GM20000 (cell line): ENCODE measurements around the gene SMIM43.

Experiments used
- DNase-seq: peaks from one replicate; pipeline ENCODE4 v3.0.0; 2012; ENCODE audit warnings: low spot score
- TF ChIP-seq, protein P1 (sequence below): IDR thresholded peaks from 2 replicates; pipeline ENCODE4 v1.5.1; 2012; ENCODE audit warnings: mild to moderate bottlenecking, control low read depth; ENCODE audit errors: extremely low read depth, missing control alignments

SMIM43 gene

DNA sequence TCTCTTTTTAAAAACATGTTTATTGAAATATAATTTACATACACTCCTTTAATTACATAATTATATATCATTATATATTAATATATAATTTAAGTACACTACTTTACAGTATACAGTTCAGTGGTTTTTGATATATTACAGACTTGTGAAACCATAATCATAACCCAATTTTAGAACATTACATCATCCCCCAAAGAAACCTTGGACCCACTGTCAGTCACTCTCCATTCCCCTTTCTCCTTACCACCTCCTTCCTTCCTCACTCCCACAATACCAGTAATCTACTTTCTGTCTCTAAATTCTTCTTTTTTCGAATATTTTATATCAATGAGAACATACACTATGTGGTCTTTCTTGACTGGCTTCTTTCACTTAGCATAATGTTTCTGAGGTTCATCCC is 18.2 kb upstream of the SMIM43 start:
- DNase-seq = no peak
- TF ChIP-seq, protein P1, sequence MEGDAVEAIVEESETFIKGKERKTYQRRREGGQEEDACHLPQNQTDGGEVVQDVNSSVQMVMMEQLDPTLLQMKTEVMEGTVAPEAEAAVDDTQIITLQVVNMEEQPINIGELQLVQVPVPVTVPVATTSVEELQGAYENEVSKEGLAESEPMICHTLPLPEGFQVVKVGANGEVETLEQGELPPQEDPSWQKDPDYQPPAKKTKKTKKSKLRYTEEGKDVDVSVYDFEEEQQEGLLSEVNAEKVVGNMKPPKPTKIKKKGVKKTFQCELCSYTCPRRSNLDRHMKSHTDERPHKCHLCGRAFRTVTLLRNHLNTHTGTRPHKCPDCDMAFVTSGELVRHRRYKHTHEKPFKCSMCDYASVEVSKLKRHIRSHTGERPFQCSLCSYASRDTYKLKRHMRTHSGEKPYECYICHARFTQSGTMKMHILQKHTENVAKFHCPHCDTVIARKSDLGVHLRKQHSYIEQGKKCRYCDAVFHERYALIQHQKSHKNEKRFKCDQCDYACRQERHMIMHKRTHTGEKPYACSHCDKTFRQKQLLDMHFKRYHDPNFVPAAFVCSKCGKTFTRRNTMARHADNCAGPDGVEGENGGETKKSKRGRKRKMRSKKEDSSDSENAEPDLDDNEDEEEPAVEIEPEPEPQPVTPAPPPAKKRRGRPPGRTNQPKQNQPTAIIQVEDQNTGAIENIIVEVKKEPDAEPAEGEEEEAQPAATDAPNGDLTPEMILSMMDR = no peak

DNA sequence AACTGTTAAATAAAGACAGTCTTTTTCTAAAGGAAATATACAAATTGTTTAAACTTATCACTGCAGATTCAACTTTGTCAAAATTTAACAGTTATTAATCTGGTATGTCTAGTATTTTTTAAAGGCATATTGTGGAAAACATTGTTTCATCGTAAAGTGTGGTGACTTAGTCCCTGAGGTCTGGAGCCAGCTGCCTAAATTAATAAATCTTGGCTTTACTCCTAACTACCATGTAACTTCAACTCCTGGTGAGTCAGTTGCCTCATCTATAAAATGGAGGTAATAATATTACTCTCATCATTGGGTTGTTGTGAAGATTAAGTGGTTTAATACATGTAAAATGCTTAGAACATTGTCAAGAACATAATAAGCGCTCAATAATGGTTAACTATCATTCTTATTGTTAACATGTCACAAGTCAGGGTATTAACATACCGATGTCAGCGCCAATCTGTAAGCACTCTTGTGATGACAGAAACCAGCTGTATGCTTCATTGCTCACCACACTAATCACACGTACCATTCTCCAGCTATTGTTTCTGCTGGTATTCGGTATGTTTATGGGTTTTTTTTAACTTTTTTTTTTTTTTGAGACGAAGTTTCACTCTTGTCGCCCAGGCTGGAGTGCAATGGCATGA is 14.1 kb upstream of the SMIM43 start:
- TF ChIP-seq, protein P1 = no peak
- no peak for DNase-seq

DNA sequence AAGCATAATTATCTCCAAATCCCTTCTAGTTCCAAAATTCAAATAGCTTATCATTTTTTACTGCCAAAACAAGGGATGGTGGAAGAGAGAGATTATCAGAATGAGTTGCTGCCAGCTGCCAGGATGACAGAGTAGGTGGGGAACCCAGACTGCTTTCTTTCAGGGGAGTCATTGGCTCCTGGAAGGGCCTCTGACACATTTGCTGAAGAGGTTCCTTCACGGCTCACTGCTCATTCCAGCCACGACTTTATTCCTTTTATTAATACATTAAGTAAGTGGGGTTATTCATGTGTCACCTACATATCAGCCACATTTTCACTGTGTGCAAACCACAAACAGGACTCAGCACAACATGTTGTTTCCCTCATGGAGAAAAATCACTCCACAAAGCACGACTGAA is 12.7 kb upstream of the SMIM43 start:
- no peak for DNase-seq
- TF ChIP-seq, protein P1 = no peak

DNA sequence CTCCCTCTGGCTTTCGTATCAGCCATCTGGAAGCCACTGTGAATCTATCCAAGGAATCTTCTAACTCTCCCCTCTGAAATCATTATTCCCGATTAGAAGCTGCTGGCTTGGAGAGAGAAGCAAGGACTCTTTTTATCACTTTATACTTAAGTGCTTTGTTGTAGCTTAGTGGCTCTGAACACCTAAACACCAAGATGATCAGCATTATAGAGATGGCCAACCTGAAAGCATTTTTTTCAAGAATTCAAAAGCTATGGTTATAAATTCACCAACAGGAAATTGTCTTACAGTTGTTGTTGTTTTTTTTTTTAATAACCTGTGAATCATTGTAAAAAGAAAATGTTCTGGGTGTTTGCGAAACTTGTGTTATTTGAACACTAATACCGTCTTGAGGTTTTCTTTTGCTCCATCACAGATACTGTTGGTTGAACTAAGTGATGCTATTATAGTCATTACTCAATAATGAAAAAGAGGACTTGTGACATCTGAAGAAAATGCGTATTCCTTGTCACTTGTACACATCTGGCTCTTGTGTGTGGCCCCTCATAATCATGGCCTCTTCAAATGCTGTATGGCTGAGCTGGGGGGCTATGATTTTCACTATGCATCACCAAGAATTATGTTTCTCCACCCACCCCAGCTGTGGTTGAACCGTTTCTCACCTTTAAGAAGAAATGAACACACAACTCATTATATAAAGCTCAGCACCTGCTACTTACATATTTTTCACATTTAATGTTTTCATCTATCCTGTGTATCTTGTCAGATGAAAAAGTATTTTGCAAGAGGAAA is 11.8 kb upstream of the SMIM43 start:
- DNase-seq = no peak
- TF ChIP-seq, protein P1 = no peak

DNA sequence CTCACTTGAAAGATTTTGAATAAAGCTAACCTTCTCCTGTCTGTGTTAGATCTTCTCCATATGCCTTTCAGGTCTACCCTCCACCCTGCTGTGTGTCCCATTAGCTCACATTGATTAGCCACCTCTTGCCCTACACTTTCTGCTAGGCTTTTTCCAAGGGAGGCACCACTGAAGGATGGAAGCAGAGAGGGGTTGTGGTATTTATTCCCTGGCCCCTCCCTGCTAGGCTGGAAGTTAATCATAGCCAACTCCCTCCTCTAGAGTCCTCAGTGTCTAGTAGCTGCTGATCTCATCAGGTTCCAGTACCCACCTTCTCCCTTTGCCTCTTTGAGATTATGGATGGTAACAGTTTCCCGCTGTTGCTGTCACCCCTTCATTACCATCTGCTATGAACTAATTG is 8.9 kb upstream of the SMIM43 start:
- TF ChIP-seq, protein P1 = no peak
- no peak for DNase-seq

DNA sequence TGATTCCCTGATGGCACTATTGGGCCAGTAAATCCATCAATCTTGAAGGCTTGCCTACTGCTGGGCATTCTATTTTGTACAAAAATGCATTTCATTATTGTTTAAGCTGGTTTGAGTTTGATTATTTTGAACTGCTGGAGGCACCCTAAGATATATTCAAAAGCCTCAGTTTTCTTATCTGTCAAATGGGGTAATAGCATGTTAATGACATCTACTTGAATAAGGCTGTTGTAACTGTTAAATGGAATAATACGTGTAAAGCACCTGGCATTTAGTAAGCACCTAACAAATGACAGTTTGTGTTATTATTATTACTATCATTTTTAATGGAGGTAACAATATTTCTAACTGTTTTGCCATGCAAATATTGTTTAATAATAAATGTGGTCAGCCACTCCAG is 6.9 kb upstream of the SMIM43 start:
- TF ChIP-seq, protein P1 = no peak

DNA sequence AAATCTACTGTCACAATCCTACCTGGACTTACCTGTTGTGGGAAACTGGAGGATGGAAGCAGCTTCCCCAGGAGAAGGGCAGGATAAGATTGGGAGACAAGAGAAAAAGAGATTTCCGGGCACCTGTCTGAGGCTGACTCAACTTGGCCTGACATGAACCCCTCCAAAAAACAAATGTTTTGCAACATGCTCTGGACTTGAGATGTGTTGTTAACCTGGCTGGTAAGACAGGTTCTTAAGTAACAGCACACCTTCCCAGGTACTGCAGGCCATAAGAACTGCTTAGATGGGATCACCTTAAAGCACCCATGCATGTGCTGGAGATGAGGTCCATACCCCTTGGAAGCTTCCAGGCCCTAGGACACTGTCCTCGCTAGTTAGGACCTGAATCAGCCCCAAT is 4.4 kb upstream of the SMIM43 start:
- DNase-seq = no peak
- TF ChIP-seq, protein P1 = no peak

More for the DNA sequence above, 6.9 kb upstream of the SMIM43 start:
- DNase-seq = no peak
